Stimulated activated memory B cell treated with anti-CD40 and anti-IgM and Interleukin-4, amounts not matched to agents 10 μg/mL and 1 μg/mL and 100 μg/mL, for 72 hours (primary cell): Measurements from ENCODE around the gene ATXN2L.
"Not testable (repeated sequence)": the region's sequence is repeated elsewhere in the genome, so short reads cannot be mapped to it uniquely, and the experiment has no call there.

Source experiments
- ATAC-seq: fragments of 150-1000 bp; cut with Tn5 transposase; 2 replicates; pipeline ENCODE4 v1.10.0; 2021
- H3K27ac Mint-ChIP-seq: one replicate; pipeline ENCODE4 v1.8.0; 2022; ENCODE audit warnings: mild to moderate bottlenecking, mixed read lengths
- H3K27me3 Mint-ChIP-seq: one replicate; pipeline ENCODE4 v1.8.0; 2022; ENCODE audit warnings: mixed read lengths
- H3K36me3 Mint-ChIP-seq: one replicate; pipeline ENCODE4 v1.8.0; 2022; ENCODE audit warnings: mixed read lengths
- H3K4me1 Mint-ChIP-seq: one replicate; pipeline ENCODE4 v1.8.0; 2022; ENCODE audit warnings: mixed read lengths
- H3K4me3 Mint-ChIP-seq: one replicate; pipeline ENCODE4 v1.8.0; 2022; ENCODE audit warnings: mild to moderate bottlenecking, moderate library complexity, mixed read lengths
- H3K9me3 Mint-ChIP-seq: one replicate; pipeline ENCODE4 v1.8.0; 2022; ENCODE audit warnings: mixed read lengths

ATXN2L gene, protein sequence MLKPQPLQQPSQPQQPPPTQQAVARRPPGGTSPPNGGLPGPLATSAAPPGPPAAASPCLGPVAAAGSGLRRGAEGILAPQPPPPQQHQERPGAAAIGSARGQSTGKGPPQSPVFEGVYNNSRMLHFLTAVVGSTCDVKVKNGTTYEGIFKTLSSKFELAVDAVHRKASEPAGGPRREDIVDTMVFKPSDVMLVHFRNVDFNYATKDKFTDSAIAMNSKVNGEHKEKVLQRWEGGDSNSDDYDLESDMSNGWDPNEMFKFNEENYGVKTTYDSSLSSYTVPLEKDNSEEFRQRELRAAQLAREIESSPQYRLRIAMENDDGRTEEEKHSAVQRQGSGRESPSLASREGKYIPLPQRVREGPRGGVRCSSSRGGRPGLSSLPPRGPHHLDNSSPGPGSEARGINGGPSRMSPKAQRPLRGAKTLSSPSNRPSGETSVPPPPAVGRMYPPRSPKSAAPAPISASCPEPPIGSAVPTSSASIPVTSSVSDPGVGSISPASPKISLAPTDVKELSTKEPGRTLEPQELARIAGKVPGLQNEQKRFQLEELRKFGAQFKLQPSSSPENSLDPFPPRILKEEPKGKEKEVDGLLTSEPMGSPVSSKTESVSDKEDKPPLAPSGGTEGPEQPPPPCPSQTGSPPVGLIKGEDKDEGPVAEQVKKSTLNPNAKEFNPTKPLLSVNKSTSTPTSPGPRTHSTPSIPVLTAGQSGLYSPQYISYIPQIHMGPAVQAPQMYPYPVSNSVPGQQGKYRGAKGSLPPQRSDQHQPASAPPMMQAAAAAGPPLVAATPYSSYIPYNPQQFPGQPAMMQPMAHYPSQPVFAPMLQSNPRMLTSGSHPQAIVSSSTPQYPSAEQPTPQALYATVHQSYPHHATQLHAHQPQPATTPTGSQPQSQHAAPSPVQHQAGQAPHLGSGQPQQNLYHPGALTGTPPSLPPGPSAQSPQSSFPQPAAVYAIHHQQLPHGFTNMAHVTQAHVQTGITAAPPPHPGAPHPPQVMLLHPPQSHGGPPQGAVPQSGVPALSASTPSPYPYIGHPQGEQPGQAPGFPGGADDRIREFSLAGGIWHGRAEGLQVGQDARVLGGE

DNA sequence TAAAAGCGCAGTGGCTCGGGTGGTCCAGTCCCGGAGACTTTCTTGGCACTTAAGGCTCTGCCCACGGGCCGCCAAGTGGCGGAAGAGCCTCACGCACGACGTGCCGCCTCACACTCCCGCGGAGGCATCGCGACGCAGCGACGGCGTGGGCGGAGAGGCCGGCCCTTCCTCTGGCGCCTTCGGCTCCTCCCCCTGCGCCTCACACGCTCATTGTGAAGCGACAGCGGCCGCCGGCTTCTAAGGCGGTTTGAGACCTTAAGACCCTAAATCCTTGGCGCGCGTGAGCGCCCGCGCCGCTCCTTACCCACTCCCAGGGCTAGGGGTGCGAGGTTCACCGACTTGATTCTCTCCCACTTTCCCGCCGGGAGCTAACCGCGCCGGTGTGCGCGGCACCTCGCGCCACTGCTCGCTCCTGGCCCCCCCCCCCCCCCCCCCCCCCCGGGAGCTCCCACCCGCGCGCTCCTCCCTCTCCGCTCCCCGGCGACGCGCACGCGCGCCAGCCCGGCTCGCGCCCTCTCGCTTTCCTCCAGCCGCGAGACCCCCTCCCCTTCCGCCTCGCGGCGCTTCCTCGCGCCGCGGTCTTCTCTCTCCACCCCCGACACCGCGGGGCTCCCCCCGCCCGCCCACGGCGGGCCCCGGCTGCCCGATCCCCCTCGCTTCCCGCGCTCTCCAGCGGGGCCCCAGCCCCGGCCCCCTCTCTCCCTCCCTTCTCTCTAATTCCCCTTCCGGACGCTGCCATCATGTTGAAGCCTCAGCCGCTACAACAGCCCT, at the start of gene ATXN2L:
TSS of gene ATXN2L (plus strand) at position 480 of the 771 bp plus-strand sequence. CDS start at position 741, 261 bp downstream.
- Mint-ChIP-seq H3K4me1 (peaks cover 37% of the 10 kb centered on the region), H3K9me3 (no peaks in the 10 kb centered on the region), H3K27ac (peak within 1 kb of the TSS; percentile 97), H3K4me3 (peak within 1 kb of the TSS; percentile 99), H3K27me3 (no peaks in the 10 kb centered on the region), H3K36me3 (peaks cover 29% of the 10 kb centered on the region)
- ATAC-seq = peak; percentile 79

DNA sequence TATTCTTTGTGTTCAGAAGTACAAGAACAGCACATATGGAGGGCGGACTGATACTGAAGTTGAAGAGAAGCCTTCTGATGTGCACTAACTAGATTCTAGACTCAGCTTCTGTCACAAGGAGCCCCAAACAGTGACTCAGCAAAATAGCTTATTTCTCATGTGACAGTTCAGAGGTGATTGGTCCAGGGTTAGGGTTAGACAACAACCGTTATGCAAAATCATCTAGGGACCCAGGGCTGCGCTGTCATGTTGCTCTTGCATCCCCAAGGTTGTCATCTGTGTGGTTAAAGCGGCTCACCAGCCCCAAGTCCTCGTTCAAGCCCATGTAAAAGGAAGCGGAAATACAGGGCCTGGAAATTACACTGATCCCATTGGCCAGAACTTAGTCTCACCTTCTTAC, 41.1 kb upstream of the ATXN2L start:
- not testable (repeated sequence) for H3K4me1 Mint-ChIP-seq, H3K27me3 Mint-ChIP-seq, H3K27ac Mint-ChIP-seq, H3K9me3 Mint-ChIP-seq, H3K36me3 Mint-ChIP-seq, ATAC-seq, H3K4me3 Mint-ChIP-seq

DNA sequence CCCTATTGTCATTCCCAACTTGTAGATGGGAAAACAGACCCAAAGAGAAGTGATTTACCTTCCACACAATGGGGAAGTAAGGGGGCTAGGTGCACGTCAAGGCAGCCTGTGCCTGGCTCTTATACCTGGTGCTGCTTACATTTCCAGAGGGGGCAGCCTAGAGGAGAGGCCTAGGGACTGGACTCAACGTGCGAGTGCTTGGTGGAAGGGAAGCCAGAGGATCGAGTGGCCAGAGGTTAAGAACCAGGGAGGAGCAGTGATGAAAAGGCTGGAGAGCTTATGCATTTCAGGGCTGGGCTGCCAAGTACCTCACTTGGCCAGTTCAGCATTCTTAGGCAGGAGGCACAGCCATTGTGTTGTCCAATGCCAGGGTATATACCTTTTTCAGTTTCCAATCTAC, 40.4 kb upstream of the ATXN2L start:
- not testable (repeated sequence) for H3K4me1 Mint-ChIP-seq, H3K27me3 Mint-ChIP-seq, H3K9me3 Mint-ChIP-seq, H3K4me3 Mint-ChIP-seq, H3K27ac Mint-ChIP-seq, ATAC-seq, H3K36me3 Mint-ChIP-seq

DNA sequence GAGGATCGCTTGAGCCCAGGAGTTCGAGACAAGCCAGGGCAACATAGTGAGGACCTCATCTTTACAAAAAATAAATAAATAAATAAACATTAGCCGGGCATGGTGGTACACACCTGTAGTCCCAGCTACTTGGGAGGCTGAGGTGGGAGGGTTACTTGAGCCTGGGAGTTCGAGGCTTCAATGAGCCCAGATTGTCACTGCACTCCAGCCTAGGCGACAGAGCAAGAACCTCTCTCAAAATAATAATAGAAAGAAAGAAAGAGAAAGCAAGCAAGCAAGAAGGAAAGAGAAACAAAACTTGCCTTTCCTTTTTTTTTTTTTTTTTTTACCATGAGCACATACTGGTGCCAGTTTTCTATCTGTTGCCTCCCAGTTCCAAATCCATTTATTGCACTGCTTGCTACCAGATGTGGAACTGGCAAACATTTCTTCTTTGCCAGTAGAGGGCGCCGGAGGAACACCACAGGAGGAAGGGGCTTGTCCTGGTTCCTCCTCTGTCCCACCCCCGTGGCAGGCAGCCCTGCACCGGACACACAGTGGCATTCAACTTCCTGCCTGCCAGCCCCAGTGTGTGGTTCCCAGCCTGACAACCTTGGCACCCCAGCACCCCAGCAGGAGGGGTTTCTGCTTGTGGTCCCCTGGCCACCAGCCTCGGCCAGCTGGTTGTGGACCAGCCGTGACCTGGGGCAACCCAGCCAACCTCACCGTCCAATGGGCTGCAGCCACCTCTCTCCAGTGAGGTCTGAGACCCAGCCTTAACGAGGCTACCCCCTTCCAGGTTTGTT, 20.4 kb upstream of the ATXN2L start:
- H3K9me3 Mint-ChIP-seq, H3K4me1 Mint-ChIP-seq, H3K27ac Mint-ChIP-seq, H3K27me3 Mint-ChIP-seq, H3K36me3 Mint-ChIP-seq: not testable (repeated sequence)
- peak; percentile 97 for ATAC-seq
- H3K4me3 Mint-ChIP-seq = peak overlapping the region; percentile 74

DNA sequence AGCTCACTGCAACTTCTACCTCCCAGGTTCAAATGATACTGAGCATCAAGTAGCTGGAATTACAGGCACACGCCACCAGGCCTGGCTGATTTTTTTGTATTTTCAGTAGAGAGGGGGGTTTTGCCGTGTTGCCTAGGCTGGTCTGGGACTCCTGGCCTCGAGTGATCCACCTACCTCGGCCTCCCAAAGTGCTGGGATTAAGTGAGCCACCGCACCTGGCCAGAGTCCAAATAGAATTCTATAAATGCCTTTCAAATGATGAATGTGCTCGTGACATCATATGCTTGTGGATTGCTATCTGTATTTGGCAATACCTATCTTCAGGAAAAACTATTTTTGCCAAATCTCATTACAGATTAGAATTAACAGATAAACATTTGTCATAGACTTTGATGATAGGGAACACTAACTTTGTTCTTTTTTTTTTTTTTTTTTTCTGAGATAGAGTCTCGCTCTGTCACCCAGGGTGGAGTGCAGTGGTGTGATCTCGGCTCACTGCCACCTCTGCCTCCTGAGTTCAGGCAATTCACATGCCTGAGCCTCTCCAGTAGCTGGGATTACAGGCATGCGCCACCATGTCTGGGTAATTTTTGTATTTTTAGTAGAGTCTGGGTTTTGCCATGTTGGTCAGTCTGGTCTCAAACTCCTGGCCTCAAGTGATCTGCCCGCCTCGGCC, 15.2 kb upstream of the ATXN2L start:
- H3K36me3 Mint-ChIP-seq, H3K9me3 Mint-ChIP-seq, ATAC-seq, H3K27ac Mint-ChIP-seq, H3K4me1 Mint-ChIP-seq, H3K27me3 Mint-ChIP-seq, H3K4me3 Mint-ChIP-seq: not testable (repeated sequence)

DNA sequence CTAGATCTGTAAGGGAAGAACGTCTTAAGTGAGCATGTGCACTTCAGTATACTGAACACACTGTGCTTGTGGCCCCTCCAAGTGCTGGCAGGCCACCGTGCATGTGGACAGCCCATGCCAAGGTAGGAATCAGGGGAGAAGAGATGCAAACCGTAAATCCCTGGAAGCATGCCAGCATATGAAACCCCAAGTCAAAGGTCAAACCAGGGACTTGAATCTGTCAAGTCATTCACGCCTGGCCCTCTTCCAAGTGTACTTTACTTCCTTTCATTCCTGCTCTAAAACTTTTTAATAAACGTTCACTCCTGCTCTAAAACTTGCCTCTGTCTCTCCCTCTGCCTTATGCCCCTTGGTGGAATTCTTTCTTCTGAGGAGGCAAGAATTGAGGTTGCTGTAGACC, 2.8 kb upstream of the ATXN2L start:
- Mint-ChIP-seq H3K27ac (no peak overlapping the region), H3K4me3 (no peak overlapping the region), H3K9me3 (no peaks in the 10 kb centered on the region), H3K36me3 (peaks cover 17% of the 10 kb centered on the region), H3K27me3 (no peaks in the 10 kb centered on the region), H3K4me1 (peaks cover 19% of the 10 kb centered on the region)
- no peak for ATAC-seq

DNA sequence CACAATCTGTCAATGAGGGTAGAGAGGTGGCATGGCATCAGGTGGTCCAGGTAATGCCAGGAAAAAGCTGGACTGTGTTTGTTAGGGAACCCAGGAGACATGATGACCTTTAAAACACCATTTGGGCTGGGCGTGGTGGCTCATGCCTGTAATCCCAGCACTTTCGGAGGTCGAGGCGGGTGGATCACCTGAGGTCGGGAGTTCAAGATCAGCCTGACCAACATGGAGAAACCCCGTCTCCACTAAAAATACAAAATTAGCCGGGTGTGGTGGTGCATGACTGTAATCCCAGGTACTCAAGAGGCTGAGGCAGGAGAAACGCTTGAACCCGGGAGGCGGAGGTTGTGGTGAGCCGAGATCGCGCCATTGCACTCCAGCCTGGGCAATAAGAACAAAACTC, 2.3 kb upstream of the ATXN2L start:
- H3K4me3 Mint-ChIP-seq, H3K27me3 Mint-ChIP-seq, H3K9me3 Mint-ChIP-seq, H3K27ac Mint-ChIP-seq, ATAC-seq: not testable (repeated sequence)
- Mint-ChIP-seq H3K36me3 (peaks cover 21% of the 10 kb centered on the region), H3K4me1 (peaks cover 24% of the 10 kb centered on the region)

DNA sequence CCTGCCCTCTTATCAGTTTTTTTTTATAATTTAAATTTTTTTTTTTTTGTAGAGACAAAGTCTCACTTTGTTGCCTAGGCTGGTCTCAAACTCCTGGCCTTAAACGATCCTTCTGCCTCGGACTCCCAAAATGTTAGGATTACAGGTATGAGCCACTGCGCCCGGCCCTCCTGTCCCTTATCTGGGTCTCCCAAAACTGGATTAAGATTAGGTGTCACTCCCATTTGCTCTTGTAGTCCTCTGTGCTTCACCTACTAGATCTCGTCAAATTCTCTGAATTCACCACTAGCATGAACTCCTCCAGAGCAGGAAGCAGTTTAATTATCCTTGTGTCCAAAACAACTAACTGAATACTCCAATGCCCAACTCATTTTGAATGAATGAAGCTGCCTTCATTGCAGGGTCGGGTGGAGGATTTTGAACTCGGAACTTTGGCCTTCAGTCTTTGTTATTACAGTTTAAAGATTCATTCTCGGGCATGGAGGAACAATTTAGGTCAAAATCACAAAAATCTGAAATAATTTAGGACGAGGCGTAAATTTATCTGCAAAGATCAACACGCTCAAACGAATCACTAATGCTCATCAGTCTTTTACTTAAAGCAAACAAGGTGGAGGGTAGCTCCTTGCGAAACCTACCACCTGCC, 802 bp upstream of the ATXN2L start:
- Mint-ChIP-seq H3K36me3 (peaks cover 27% of the 10 kb centered on the region), H3K9me3 (no peaks in the 10 kb centered on the region), H3K27ac (peak overlapping the region; percentile 97), H3K4me1 (peaks cover 37% of the 10 kb centered on the region), H3K27me3 (no peaks in the 10 kb centered on the region), H3K4me3 (peak overlapping the region; percentile 99)
- ATAC-seq = no peak

DNA sequence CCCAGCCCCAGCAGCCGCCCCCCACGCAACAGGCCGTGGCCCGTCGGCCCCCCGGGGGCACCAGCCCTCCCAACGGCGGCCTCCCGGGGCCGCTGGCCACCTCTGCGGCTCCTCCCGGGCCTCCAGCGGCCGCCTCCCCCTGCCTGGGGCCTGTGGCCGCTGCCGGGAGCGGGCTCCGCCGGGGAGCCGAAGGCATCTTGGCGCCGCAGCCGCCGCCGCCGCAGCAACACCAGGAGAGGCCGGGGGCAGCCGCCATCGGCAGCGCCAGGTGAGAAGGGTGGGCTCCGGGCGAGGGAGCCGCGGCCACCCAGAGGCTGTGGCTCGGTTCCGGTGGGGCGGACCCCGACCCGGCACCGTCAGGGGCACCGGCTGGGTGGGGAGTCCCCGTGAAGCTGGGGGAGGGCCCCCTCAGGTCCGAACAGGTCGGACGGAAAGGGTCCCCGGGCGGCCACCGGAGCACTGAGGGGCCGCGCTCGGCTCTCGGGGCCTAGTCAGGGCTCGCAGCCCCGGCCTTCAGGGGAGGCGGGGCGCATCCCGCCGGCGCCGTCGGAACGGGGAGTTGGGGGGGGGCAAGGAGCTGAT, 583 bp downstream of the ATXN2L start:
- Mint-ChIP-seq H3K27ac (peak overlapping the region; percentile 97), H3K36me3 (peaks cover 29% of the 10 kb centered on the region), H3K4me3 (peak overlapping the region; percentile 99), H3K9me3 (no peaks in the 10 kb centered on the region), H3K4me1 (peaks cover 37% of the 10 kb centered on the region), H3K27me3 (no peaks in the 10 kb centered on the region)
- peak; percentile 66 for ATAC-seq

DNA sequence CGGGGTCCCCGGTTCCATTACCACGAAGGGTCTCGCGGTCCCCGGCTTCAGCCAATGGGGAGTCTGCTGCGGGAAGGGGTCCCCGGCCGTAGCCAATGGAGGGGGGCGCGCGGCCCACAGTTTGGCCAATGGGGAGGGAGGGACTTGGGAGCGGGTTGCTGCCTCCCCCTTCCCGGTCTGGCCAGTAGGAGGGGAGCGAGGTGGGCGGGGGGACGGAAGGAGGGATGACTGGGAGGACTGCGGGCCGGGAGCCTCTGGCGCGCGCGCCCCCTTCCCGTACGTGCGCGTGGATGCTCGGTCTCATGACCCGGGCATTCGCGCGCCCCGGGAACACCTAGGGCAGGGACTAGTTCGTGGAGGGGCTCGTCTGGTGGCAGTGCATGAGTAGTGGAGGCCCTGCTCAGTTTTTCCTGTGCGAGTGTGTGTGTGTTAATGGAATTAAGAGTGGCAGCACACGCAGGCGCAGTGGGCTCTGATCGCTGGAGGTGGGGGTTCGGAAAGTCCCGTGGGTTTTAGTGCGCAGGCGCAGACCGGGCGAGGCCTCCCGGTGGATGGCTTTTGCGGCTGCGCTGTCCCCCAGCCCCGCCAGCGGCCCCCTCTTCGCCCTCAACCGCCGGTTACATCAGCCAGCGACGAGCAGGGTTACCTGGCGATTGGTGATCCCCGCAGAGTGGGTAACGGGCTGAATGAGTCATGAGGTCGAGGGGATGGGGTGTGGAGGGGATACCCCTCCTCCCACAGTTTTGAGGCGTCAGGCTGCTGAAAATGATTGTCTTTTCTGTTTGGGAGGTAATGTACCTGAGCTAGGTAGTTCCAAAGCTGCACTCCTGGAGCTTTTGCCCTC, 1.3 kb downstream of the ATXN2L start:
- Mint-ChIP-seq H3K36me3 (peaks cover 30% of the 10 kb centered on the region), H3K27me3 (no peaks in the 10 kb centered on the region), H3K4me3 (peak overlapping the region; percentile 99), H3K27ac (peak overlapping the region; percentile 97), H3K4me1 (peaks cover 37% of the 10 kb centered on the region), H3K9me3 (no peaks in the 10 kb centered on the region)
- ATAC-seq = peak; percentile 87

DNA sequence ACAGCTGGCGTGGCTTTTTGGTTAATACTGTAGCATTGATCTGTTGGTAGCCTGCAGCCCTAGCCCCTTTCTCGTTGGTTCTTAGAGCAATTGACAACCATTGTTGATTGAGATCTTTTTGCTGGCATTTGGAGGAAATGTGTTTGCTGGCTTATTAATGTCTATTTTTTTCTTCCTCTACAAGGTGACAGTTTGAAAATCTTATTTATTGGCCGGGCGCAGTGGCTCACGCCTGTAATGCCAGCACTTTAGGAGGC, 1.8 kb downstream of the ATXN2L start:
- H3K27ac Mint-ChIP-seq = peak overlapping the region; percentile 97
- peak overlapping the region; percentile 99 for H3K4me3 Mint-ChIP-seq
- peaks cover 34% of the 10 kb centered on the region for H3K36me3 Mint-ChIP-seq
- no peaks in the 10 kb centered on the region for H3K27me3 Mint-ChIP-seq
- peaks cover 37% of the 10 kb centered on the region for H3K4me1 Mint-ChIP-seq
- no peaks in the 10 kb centered on the region for H3K9me3 Mint-ChIP-seq
- ATAC-seq = no peak

DNA sequence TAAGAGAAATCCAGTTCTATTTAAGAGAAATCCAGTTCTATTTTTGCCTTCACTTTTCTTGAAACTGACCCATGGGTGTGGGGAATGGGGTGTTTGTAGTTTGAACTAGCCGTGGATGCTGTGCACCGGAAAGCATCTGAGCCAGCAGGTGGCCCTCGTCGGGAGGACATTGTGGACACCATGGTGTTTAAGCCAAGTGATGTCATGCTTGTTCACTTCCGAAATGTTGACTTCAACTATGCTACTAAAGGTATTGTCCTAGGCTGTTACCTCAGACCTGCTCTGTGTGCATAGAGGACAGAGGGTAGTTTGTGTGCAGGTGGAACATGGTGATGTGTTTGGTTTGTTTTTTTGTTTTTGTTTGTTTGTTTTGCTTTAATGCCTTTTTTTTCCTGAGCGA, 3.3 kb downstream of the ATXN2L start:
- no peak for ATAC-seq
- H3K36me3 Mint-ChIP-seq = peaks cover 40% of the 10 kb centered on the region
- no peaks in the 10 kb centered on the region for H3K27me3 Mint-ChIP-seq
- peaks cover 37% of the 10 kb centered on the region for H3K4me1 Mint-ChIP-seq
- no peaks in the 10 kb centered on the region for H3K9me3 Mint-ChIP-seq
- no peak overlapping the region for H3K4me3 Mint-ChIP-seq
- no peak overlapping the region for H3K27ac Mint-ChIP-seq

DNA sequence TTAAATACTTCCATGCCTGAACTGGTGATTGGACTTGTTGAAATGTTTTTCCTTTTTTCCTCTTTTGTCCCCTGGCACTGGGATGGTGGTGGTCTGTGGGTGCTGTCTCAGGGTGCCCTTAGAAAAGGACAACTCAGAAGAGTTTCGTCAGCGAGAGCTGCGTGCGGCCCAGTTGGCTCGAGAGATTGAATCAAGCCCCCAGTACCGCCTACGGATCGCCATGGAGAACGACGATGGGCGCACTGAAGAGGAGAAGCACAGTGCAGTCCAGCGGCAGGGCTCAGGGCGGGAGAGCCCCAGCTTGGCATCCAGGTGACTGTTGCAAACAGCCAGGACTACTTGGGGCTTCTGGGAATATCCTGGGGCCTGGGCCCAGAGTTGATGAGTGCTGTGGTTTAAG, 6.9 kb downstream of the ATXN2L start:
- Mint-ChIP-seq H3K9me3 (no peaks in the 10 kb centered on the region), H3K4me3 (no peak overlapping the region), H3K36me3 (peaks cover 71% of the 10 kb centered on the region), H3K27me3 (no peaks in the 10 kb centered on the region), H3K27ac (peak overlapping the region; percentile 40), H3K4me1 (peaks cover 35% of the 10 kb centered on the region)
- ATAC-seq = no peak
